Sigmoid colon (tissue), 7 donors: ENCODE data around the gene KIF6. TPM values are rescaled to one million over a fixed set of nuclear protein-coding genes. Genes with fewer than 3 reads are reported as not detected.

Experiments
- DNase-seq: peaks from one replicate; pipeline ENCODE4 v3.0.0-alpha.2; 2019
- H3K27ac ChIP-seq, 4 donors: fragments of 200-600 bp; sonication (generic); one replicate each; pipeline ENCODE4 v1.5.1; 2016 to 2019; ENCODE audit warnings: mild to moderate bottlenecking in 1 of 4
- H3K27me3 ChIP-seq, 3 donors: fragments of 200-600 bp; sonication (generic); one replicate each; pipeline ENCODE4 v1.5.1; 2019; ENCODE audit warnings: mild to moderate bottlenecking in 1 of 3
- H3K36me3 ChIP-seq, 4 donors: fragments of 200-600 bp; sonication (generic); one replicate each; pipeline ENCODE4 v1.5.1; 2016 to 2019
- H3K4me1 ChIP-seq, 4 donors: fragments of 200-600 bp; sonication (generic); one replicate each; pipeline ENCODE4 v1.5.1; 2017 to 2019
- H3K4me3 ChIP-seq, 4 donors: fragments of 200-600 bp; sonication (generic); one replicate each; pipeline ENCODE4 v1.5.1; 2017 to 2019; ENCODE audit warnings: mild to moderate bottlenecking in 2 of 4, moderate library complexity in 1 of 4
- H3K9me3 ChIP-seq, 4 donors: fragments of 200-600 bp in 3 of 4; sonication (generic) in 3 of 4; one replicate each; pipeline versions ENCODE4 v1.5.1 to v1.6.1; 2013 to 2019
- EP300 ChIP-seq, 4 donors: sonication (generic); formaldehyde crosslinking; IDR thresholded peaks; one replicate each; pipeline ENCODE4 v1.6.1; 2017; ENCODE audit warnings: antibody characterized with exemption in 4 of 4
- POLR2A ChIP-seq, 2 donors: fragments of 450-650 bp; IDR thresholded peaks; one replicate each; pipeline ENCODE4 v1.6.1; 2016; ENCODE audit warnings: antibody characterized with exemption in 2 of 2, mild to moderate bottlenecking in 2 of 2, moderate library complexity in 2 of 2
- POLR2AphosphoS5 ChIP-seq, 4 donors: sonication (generic); formaldehyde crosslinking; IDR thresholded peaks; one replicate each; pipeline ENCODE4 v1.6.1; 2017; ENCODE audit warnings: antibody characterized with exemption in 4 of 4
- WGBS, 2 donors: extraction: QIAGEN DNeasy Blood & Tissue Kit; methylation state at CpG; one replicate each; pipeline ENCODE4 v1.1.7; 2013; 5-methylcytosine and 5-hydroxymethylcytosine counted together
- intact Hi-C: fragments of 100-400 bp; cut with DNase I; formaldehyde crosslinking; loops from one replicate; pipeline ENCODE4 v1.15.1; 2023
- polyA plus RNA-seq, 3 donors: library from polyadenylated mRNA; stranded (reverse); fragments of 200-250 nt; gene quantifications; one replicate each; pipeline ENCODE4 v1.2.3, GENCODE V29; 2013
- total RNA-seq, 4 donors: library from RNA; depleted of rRNA; stranded (reverse); fragments of >200 nt; gene quantifications; one replicate each; pipeline ENCODE4 v1.1.0, GENCODE V29; 2016
- TF ChIP-seq, protein P1 (sequence below), 4 experiments: fragments of 450-650 bp in 3 of 4; fragments of 200-600 bp in 1 of 4; IDR thresholded peaks; one replicate each; pipeline ENCODE4 v1.5.1; 2016 to 2019; ENCODE audit warnings: antibody characterized with exemption in 4 of 4, mild to moderate bottlenecking in 3 of 4, moderate library complexity in 2 of 4
- donor health status: healthy with polysubstance abuse.
- donor health status: Bipolar disorder and iron deficiency.
- donor health status: healthy.

The KIF6 gene
- total and polyA plus RNA-seq, 7 donors: under 0.01 to 0.99 (median 0.36) TPM; not detected in 2

- TF ChIP-seq POLR2AphosphoS5 (IDR thresholded peaks at IDR 0.05) (no peak), POLR2A (IDR thresholded peaks at IDR 0.05) (no peak), EP300 (IDR thresholded peaks at IDR 0.05) (no peak)
- TF ChIP-seq, protein P1, sequence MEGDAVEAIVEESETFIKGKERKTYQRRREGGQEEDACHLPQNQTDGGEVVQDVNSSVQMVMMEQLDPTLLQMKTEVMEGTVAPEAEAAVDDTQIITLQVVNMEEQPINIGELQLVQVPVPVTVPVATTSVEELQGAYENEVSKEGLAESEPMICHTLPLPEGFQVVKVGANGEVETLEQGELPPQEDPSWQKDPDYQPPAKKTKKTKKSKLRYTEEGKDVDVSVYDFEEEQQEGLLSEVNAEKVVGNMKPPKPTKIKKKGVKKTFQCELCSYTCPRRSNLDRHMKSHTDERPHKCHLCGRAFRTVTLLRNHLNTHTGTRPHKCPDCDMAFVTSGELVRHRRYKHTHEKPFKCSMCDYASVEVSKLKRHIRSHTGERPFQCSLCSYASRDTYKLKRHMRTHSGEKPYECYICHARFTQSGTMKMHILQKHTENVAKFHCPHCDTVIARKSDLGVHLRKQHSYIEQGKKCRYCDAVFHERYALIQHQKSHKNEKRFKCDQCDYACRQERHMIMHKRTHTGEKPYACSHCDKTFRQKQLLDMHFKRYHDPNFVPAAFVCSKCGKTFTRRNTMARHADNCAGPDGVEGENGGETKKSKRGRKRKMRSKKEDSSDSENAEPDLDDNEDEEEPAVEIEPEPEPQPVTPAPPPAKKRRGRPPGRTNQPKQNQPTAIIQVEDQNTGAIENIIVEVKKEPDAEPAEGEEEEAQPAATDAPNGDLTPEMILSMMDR (IDR thresholded peaks at IDR 0.05): no peak
- no peak for DNase-seq
- Histone ChIP-seq H3K4me1 (peaks cover 0 to 19% (median 5%) of the 10 kb centered on the region in 4 donors), H3K27ac (peak overlapping the region in 1 of 4 donors; percentile 5), H3K27me3 (no peaks in the 10 kb centered on the region), H3K36me3 (no peaks in the 10 kb centered on the region), H3K9me3 (no peaks in the 10 kb centered on the region), H3K4me3 (no peak overlapping the region)
- 54 to 59% methylated on average over 1 of the region's 1 CpG for WGBS, 2 donors
- intact Hi-C loops: no loop called here
Measured at GRCh38 chr6:39568896-39569295, 156.3 kb downstream of the KIF6 start.

DNA sequence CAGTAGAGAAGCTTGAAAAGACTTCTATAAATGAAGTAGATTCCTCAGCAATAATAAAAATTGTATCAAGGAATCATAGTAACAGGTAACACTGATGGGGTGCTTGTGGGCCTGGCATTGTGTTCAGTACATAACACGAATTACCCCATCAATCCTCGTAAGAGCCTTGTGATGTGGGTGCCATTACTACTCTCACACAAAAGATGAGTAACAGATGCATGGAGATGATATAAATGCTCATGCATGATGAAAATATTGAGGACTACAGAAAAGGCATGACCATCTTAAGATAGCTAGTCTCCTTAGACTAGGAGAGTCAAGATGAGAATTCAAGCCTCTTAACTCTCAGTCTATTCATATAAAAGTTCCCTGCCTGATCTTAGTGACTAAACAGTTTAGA lies 158.1 kb downstream of the KIF6 start:
- WGBS, 2 donors: 93 to 94% methylated on average over 2 of the region's 2 CpGs
- H3K4me1 ChIP-seq: peaks cover 0 to 14% (median 2%) of the 10 kb centered on the region in 4 donors
- no peaks in the 10 kb centered on the region for H3K27me3 ChIP-seq
- no peak overlapping the region for H3K27ac ChIP-seq
- no peaks in the 10 kb centered on the region for H3K36me3 ChIP-seq
- DNase-seq: no peak
- no peak overlapping the region for H3K4me3 ChIP-seq
- no peak for TF ChIP-seq EP300 (IDR thresholded peaks at IDR 0.05)
- TF ChIP-seq, protein P1 (IDR thresholded peaks at IDR 0.05): no peak
- no peak for TF ChIP-seq POLR2AphosphoS5 (IDR thresholded peaks at IDR 0.05)
- TF ChIP-seq POLR2A (IDR thresholded peaks at IDR 0.05): no peak
- intact Hi-C loops: no loop called here
- H3K9me3 ChIP-seq: no peaks in the 10 kb centered on the region

DNA sequence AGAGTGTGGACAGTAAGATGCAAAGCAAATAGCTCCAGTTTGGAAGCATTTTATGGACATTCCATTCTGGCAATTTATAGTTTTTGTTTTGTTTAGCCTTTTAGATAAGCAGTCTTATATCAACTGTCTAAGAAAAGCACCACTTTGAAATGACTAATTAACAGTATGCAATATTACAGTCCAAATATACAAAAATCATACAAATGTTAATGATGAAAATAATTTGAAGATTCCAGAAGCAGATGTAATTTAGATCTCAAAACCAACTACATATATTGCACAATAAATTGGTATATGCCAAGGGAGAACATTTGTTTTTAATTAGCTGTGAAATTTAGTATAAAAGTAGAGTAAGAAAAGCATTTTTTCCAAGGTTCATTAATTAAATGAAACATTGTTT lies 158.8 kb downstream of the KIF6 start:
- TF ChIP-seq POLR2AphosphoS5 (IDR thresholded peaks at IDR 0.05): no peak
- no peak for TF ChIP-seq POLR2A (IDR thresholded peaks at IDR 0.05)
- TF ChIP-seq, protein P1 (IDR thresholded peaks at IDR 0.05): no peak
- no peak for TF ChIP-seq EP300 (IDR thresholded peaks at IDR 0.05)
- intact Hi-C loops: no loop called here
- Histone ChIP-seq H3K27ac (peak overlapping the region in 1 of 4 donors; percentile 43), H3K9me3 (no peaks in the 10 kb centered on the region), H3K36me3 (no peaks in the 10 kb centered on the region), H3K4me1 (peaks cover 0 to 20% (median 2%) of the 10 kb centered on the region in 4 donors), H3K27me3 (no peaks in the 10 kb centered on the region), H3K4me3 (no peak overlapping the region)
- DNase-seq: no peak

DNA sequence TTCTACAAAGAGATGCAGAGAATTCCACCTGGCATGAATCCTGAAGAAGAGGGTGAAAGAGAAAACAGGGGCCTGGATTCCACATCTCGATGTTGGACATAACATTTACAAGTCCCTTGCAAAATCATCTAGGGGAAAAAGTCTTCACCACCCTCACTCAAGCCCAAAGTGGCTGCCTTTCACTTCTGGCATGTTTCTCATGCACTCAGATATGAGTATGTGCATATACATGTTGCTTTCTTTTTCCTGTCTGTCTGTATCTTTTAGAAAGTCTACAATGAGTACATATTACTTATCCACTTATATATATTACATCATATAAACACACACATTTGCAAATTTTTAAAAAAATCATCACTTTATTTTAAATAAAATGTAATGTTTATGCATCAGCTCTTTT lies 159.3 kb downstream of the KIF6 start:
- TF ChIP-seq POLR2A (IDR thresholded peaks at IDR 0.05): no peak
- no peak for TF ChIP-seq EP300 (IDR thresholded peaks at IDR 0.05)
- H3K36me3 ChIP-seq: no peaks in the 10 kb centered on the region
- H3K4me3 ChIP-seq: no peak overlapping the region
- H3K9me3 ChIP-seq: no peaks in the 10 kb centered on the region
- intact Hi-C loops: no loop called here
- WGBS, 2 donors: 71 to 73% methylated on average over 1 of the region's 1 CpG
- no peak for DNase-seq
- H3K27me3 ChIP-seq: no peaks in the 10 kb centered on the region
- H3K4me1 ChIP-seq: peaks cover 0 to 20% (median 2%) of the 10 kb centered on the region in 4 donors
- peak overlapping the region in 1 of 4 donors; percentile 43 for H3K27ac ChIP-seq

GRCh38 chr6:39563566-39564311 lies 161.5 kb downstream of the KIF6 start:
- 76 to 80% methylated on average over 3 of the region's 3 CpGs for WGBS, 2 donors
- H3K36me3 ChIP-seq: no peaks in the 10 kb centered on the region
- TF ChIP-seq EP300 (IDR thresholded peaks at IDR 0.05): no peak
- no peak for TF ChIP-seq POLR2A (IDR thresholded peaks at IDR 0.05)
- TF ChIP-seq POLR2AphosphoS5 (IDR thresholded peaks at IDR 0.05): no peak
- TF ChIP-seq, protein P1 (IDR thresholded peaks at IDR 0.05): no peak
- no peak overlapping the region for H3K4me3 ChIP-seq
- H3K9me3 ChIP-seq: no peaks in the 10 kb centered on the region
- intact Hi-C loops: no loop called here
- no peak overlapping the region for H3K27ac ChIP-seq
- H3K4me1 ChIP-seq: peaks cover 0 to 20% (median 2%) of the 10 kb centered on the region in 4 donors
- H3K27me3 ChIP-seq: no peaks in the 10 kb centered on the region
- no peak for DNase-seq
